HG03575 (cell line): Measurements from ENCODE around the gene LANCL2.
"Not testable (repeated sequence)": the region's sequence is repeated elsewhere in the genome, so short reads cannot be mapped to it uniquely, and the experiment has no call there.

Experiments
- ATAC-seq: cut with Tn5 transposase; IDR thresholded peaks from one replicate; pipeline ENCODE4 v1.9.1; 2021; ENCODE audit not compliant: unreplicated experiment, insufficient number of reproducible peaks, low FRiP score; ENCODE audit errors: extremely low read depth

Gene LANCL2

DNA sequence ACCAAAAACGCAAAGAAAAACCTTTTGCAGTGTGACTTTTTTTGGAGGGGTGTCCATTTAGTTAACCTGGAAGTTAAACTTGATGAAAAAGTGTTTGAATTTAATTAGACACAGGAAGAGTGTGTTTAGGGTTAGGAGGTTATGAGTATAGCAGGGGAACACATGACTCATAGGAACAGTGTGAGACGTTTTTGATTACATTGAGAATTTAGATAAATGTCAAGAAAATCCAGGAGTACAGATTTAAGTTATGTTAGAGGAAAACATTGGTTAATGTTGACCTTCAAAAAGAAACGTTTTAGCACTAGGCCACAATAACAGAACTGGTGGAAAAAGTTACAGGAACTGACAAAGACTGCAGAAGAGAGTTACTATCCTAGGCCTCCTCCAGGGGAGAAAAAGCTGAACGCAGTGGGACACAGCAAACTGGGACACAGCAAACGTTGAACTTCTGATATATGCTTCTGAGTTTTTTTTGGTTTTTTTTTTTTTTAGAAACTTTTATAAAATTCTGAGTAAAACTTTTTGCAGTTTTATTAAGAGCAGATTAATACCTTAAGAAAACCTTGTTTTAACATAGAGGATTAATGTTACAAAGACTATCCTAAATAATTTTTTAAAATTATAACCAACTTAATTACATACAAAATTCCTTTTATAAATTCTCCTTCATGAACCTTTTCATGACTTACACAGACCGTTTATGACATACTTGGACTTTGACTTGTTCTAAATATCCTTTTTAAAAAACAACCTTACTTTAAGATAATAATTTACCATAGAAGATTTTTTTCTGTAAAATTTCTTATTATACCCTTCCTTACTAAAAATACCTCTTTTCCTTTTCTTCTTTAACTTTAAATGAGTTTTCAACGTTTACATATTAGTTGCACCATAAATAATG lies 22.2 kb downstream of the LANCL2 start:
- ATAC-seq, result no peak

DNA sequence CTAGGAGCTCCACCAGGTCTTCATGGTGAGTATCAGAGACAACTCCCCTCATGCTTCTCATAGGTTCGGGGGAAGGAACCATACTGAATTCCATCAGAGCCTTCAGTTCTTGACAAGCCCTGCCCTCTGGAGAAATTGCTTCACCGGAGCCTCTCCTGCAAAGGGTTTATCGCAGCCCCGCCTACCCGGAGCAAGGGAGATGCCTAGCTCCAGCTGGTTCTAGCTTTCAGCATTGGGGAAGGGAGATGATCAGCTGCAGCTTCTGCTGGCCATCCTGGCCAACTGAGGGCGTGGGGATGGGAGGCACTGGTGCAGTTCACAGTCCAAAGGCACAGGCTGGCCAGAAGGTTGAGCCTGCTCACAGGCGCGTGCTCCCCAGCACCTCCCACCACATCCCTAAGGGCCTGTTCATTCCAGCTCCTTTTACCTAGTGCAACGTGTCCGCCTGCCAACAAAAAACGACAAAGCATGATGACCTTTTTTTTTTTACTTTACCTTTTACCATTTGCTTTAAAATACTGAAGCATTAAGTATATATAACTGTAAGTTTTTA lies 31.2 kb downstream of the LANCL2 start:
- ATAC-seq, result no peak

DNA sequence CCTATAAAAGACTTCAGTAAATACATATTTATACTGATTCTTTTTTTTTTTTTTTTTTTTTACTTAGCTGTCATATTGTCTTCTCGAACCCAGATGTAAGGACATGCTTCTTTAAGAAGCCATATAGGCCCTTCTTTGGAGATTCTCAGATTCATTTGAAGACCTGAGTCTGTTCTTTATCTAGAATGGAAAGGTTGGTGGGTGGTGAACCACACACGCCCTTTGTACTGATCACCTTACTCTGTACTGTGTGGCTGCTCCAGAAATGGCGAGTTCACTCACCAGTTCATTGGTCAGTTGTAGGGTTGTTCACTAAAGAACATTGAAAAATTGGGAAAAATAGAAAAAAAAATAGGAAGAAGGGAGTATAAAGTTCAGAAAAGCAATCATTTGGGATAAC lies 32.5 kb downstream of the LANCL2 start:
- ATAC-seq, result no peak

DNA sequence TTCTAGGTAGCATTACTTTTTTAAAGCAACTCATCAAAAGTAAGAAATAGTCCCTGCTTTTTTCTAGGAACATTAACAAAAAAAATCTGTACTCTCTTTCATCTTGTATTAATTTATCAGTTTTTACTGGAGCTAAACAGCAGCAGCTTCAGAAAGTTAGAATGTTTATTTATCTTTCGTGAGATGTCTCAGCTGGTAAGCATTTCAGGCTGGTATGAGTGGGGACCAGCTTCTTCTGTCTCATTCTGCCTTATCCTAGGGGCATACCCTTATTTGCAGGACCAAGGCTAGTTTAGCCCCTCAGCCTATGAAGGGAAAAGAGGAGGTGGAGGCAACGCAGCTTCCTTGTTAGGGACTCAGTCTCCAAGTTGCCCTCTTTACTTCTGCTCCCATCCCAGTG lies 35.1 kb downstream of the LANCL2 start:
- no peak for ATAC-seq

DNA sequence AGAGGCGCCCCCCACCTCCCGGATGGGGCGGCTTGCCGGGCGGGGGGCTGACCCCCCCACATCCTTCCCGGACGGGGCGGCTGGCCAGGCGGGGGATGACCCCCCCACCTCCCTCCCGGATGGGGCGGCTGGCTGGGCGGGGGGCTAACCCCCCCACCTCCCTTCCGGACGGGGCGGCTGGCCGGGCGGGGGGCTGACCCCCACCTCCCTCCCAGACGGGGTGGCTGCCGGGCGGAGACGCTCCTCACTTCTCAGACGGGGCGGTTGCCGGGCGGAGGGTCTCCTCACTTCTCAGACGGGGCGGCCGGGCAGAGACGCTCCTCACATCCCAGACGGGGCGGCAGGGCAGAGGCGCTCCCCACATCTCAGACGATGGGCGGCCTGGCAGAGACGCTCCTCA lies 37.4 kb downstream of the LANCL2 start:
- not testable (repeated sequence) for ATAC-seq

DNA sequence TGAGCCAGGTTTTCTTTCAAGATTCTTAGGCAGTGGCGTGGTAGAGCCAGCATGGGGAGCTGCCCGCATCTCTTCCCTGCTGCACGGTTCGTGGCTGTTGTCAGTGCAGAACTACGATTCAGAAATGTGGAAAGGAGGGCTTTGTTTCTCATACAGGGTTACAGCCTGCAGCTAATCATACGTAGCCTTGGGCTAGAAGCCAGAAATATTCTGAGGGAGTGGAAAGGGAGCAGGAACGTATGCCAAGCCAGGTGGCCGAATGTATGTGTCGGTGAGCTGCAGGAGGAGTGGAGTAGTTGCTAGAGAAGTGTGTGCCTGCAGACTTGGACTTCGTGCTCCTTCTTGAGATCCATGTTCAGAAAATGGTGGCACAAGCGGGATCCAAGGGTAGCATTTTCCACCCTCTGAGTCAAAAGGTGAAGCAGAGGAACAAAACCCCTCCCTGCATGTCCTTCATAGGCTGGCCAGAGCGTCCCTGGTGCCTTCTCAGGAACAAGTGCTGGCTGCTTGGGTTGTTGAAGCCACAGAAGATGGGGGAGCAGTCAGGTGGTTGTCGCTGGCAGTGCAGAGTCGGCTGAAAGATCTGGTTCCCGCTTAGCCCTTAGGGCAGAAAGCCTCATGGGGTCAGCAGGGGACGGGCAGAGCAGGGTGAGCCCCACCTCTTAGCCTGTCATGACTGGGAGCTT lies 40.9 kb downstream of the LANCL2 start:
- ATAC-seq, result no peak

DNA sequence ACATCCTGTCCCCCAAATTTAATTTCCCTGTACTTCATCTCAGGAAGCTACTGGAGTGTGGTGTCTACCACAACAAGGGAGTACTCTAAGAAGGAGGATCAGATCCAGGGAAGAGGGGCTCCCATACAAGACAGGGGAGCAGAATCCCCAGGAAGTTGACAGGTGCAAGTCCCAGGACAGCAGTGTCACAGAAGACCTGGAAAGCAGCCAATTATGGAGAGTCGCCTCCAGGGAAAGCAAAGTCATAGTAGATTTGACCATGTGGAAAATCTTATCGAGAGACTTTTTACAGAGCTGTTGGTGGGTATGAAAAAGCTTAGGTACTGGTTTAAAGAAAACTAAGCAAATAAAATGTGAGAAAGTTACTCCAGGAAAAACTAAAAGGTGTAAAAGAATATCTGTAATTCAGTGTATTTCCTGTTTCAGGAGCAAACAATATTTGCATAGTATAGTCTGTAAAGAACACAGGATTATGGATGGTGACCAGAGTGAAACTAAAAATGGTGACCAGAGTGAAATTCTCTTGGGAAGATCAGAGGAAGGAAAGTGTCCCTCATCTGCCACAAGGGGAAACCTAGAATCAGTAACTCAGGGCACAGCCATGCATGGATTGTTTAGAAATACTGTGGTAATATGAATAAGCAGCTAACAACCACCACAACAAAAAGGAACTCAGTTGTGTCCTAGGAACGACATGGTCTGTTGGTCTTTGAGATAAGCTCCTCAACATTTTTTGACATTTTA lies 44.5 kb downstream of the LANCL2 start:
- ATAC-seq, result no peak

DNA sequence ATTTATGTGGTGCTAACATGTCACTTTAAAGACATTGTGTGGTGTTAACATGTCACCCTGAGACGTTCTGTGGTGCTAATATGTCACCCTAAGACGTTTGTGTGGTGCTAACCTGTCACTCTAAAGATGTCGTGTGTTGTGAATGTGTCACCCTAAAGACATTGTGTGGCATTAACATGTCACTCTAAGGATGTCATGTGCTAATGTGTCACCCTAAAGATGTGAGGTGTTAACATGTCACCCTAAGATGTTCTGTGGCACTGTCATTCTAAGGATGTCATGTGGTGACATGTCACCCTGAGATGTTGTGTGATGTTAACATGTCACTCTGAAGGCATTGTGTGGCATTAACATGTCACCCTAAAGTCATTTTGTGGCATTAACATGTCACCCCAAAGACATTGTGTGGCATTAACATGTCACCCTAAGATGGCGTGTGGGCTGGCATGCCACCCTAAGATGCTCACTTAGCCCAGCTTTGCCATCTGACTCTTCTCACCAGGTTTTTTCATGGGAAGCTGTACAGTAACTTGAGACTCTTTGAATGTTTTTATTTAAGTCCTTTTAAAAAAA lies 45.6 kb downstream of the LANCL2 start:
- no peak for ATAC-seq

DNA sequence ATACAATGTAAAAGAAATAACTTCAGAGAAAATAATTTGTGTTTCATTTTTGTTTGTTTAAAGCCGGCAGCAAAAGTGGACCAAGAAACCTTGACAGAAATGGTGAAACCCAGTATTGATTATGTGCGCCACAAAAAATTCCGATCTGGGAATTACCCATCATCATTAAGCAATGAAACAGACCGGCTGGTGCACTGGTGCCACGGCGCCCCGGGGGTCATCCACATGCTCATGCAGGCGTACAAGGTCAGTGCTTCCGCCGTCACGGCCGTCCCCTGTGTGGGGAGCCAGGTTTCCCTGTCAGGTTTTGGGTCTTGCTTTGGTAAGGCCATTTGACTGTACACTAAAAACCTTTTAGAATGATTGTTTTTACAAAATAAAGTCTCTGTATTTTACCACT lies 46.7 kb downstream of the LANCL2 start:
- no peak for ATAC-seq

DNA sequence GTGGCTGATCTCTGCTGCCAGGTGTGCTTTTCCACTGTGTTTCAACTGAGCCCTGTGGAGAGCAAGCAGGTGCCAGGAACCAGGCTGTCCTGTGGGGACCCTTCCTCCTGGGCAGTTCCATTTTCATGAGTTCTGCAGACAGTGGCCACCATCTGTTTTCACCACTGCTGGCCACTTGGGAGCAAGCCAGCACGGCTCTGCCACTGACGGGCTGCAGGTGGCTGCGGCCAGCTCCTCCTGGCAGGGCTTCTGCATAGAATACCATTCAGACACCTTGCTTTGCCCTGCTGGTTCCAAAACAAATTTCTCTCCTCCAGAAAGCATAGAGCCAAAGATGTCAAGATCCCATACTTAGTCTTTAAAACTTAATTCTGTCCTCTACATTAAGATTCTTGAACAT lies 48.3 kb downstream of the LANCL2 start:
- no peak for ATAC-seq

DNA sequence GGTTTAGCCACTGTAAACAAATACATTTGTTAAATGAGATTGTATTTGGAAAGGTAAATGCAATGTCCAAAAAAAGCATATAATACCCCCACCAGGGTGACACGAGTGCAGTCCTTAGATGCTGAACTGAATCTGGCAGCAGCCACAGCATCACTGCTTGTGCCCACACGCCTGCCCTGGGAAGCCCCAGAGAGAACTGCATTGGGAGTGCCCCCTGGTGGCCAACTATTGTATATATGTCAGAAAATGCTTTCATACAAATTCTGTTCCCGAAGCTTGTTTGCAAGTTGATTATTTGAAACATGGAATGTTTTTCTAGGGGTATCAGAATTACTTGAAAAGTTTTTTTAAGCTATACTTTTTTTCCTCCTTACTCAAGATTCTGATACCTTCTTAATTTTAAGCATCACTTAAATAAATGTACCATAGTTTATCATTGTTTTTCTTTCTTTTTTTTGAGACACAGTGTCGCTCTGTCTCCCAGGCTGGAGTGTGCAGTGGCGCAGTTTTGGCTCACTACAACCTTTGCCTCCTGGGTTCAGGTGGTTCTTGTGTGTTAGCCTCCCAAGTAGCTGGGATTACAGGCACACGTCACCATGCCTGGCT lies 50.1 kb downstream of the LANCL2 start:
- no peak for ATAC-seq

DNA sequence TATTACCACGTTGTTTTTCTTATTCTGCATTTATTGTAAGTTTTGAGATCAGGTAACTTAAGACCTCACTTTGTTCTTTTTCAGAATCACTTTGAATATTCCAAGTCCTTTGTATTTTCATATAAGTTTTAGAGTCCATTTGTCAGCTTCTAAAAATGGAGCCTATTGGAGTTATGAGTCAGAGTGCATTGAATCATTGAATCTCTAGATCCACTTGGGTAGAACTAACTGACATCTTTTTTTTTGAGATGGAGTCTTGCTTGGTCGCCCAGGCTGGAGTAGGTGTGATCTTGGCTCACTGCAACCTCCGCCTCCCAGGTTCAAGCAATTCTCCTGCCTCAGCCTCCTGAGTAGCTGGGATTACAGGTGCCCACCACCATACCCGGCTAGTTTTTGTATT lies 52.3 kb downstream of the LANCL2 start:
- ATAC-seq, result not testable (repeated sequence)

DNA sequence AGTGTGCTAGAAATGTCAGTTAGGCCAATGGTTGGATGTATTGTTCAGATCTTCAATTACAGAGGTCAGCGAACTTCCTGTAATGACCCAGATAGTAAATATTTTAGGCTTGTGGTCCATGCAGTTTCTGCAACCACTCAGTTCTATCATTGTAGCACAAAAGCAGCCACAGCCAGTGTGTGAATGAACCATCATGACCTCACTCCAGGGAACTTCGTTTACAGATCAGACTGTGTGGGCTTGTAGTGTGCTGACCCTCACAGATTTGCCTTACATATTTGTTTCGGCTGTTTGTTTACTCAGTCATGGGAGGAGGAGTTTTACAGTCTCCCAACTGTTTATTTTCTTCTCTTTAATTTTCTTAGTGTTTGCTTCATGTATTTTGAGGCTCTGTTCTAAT lies 55.4 kb downstream of the LANCL2 start:
- ATAC-seq, result no peak

DNA sequence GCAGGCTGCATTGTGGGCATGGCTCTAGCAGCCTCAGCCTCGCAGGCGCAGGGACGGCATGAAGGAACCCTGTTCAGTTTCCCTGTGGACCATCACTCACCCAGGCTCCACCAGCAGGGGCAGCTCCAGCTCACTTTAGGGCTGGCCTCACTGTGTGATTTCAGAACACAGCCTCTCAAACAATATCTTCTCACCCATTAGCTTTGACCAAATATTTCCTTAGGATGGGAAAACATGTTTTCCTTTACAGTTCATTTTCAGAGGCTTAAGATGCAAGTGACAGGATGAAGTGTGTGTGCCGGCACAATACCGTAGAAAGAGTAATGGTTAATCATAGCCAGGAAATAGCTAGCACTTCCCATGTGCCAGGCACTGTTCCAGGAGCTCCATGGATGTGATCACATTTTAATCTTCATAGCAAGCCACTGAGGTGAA lies 58.2 kb downstream of the LANCL2 start:
- ATAC-seq, result no peak

DNA sequence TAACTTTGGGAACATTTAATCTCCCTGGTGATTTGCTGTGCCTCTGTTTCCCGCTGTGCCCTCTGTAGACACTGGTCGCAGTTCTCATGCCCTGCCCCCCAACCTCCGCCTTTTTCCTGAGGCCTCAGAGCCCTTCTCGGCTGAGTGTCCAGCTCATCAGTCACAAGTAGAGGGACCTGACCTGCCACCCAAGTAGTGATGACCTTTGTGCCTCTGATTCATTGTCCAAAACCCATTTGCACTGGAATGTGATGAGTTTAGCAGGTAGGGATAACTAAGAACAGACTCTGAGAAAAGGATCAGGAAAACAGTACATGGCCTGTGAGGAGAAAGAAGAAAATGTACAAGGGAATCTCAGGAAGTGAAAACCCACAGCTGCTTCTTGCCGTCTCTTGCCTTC lies 58.8 kb downstream of the LANCL2 start:
- ATAC-seq, result no peak

DNA sequence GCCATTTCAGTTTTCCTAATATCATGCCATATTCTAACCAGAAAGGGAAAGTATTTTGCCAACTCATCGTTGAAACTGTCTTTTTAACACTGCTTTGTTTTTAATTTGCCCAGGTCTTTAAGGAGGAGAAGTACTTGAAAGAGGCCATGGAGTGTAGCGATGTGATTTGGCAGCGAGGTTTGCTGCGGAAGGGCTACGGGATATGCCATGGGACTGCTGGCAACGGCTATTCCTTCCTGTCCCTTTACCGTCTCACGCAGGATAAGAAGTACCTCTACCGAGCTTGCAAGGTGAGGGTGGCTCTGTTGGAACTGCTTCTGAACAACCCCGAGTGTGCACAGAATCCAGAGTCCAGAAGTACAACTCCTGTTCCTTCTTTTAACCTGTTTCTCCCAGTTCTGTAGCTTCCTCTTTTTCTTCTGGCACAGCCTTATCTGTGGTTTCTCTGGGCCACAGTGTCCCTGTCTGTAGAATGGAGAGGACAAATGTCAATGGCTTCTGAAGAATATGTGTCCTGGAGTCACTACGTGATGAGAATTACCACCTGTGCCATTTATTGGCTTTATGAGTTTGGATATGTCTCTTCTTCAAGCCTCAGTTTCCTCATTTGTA lies 60.1 kb downstream of the LANCL2 start:
- no peak for ATAC-seq

DNA sequence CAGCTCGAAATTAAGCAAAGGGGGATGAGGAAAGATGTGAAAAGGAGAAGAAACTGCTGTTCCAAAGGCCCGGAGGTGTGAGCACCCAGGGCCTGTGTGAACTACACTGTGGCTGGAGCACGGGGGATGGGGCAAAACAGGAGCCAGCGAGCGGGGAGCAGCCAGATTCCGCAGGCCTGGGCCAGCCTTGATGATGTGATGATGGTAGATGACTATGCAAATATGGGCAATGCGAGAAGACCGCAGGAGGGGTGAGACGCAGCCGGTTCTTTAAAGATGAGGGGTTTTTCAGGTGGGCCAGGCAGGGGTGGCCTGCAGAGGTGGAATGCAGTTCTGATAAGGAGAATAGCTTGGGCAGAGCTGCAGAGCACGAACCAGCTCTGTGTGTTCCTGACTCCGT lies 61.5 kb downstream of the LANCL2 start:
- ATAC-seq, result no peak

DNA sequence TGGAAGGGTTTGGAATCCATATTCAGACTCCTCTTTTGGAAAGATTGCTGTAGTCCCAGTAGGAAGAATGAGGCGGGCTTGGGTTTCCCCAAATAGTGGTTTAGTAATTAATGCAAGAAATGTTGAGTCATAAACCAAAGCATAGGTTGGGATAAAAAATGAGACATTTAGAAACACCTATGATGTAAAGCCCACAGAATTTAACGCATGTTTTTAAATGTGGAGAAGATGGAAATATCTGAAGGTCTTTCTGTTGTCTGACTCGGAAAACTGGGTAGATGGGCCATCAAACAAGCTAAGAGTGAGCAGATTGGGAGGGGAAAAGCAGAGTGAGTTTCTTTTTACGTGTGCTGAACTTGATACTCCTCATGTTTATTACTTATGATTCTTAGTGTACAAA lies 62.2 kb downstream of the LANCL2 start:
- ATAC-seq, result no peak
